HG02588 (cell line): ENCODE data around the gene VAT1L.
"Not testable (repeated sequence)": the region's sequence is repeated elsewhere in the genome, so short reads cannot be mapped to it uniquely, and the experiment has no call there.

ENCODE experiments used
- ATAC-seq: cut with Tn5 transposase; IDR thresholded peaks from one replicate; pipeline ENCODE4 v1.9.1; 2021; ENCODE audit warnings: mild to moderate bottlenecking, moderate library complexity; ENCODE audit not compliant: unreplicated experiment

VAT1L gene

DNA sequence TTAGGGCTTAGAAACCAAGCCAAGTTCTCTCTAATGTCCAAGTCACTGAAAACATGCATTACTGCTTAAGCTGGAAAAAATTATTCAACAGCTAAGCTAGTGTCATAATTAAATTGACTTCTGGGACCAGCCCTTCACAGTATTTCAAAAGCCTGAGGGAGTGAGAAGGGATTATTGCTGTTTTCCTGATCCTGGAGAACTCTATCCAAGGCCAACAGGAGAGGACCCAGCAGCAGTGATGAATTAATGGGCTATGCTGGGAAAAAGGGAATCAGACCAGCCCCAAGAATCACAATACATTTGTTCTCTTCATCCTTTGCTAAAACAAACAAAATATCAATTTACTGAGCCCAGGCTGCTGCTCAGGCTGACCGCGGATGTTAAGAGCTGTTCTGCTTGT lies 199.4 kb downstream of the VAT1L start:
- no peak for ATAC-seq

- ATAC-seq, result no peak
Measured at GRCh38 chr16:77989846-77990245, 201.5 kb downstream of the VAT1L start.

GRCh38 chr16:77991701-77992100 lies 203.3 kb downstream of the VAT1L start:
- ATAC-seq, result no peak

- not testable (repeated sequence) for ATAC-seq
Measured at GRCh38 chr16:77992381-77992780, 204.0 kb downstream of the VAT1L start.

- ATAC-seq, result no peak
Measured at GRCh38 chr16:77993111-77993985, 205.0 kb downstream of the VAT1L start.

DNA sequence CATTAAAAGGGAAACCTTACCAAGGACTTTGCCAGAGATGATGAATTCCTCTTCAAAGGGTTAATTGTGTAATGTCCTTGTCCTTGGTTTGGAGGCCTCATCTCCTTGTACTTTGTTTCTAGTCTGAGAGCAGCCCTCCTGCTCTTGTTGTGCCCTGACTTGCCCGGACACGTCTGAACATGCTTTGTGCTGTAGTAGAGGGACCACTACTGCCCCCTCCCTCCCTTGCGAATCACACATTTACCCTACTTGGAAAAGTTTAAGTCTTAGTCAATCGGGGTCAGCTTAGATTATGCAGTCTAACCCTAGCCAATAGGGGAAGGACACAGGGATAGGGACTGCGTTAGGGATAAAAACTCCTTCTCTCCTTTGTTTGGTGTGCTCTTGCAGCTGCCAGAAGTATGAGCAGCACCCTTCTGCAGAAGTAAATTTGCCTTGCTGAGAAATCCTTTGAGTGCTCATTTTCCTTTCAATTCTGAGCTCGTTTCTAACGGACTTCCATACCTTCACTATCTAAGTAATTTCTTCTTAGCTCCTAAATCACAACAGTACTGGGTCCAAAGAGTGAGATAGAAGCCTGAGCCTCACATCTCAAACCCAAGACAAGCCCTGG lies 207.6 kb downstream of the VAT1L start:
- ATAC-seq, result no peak

DNA sequence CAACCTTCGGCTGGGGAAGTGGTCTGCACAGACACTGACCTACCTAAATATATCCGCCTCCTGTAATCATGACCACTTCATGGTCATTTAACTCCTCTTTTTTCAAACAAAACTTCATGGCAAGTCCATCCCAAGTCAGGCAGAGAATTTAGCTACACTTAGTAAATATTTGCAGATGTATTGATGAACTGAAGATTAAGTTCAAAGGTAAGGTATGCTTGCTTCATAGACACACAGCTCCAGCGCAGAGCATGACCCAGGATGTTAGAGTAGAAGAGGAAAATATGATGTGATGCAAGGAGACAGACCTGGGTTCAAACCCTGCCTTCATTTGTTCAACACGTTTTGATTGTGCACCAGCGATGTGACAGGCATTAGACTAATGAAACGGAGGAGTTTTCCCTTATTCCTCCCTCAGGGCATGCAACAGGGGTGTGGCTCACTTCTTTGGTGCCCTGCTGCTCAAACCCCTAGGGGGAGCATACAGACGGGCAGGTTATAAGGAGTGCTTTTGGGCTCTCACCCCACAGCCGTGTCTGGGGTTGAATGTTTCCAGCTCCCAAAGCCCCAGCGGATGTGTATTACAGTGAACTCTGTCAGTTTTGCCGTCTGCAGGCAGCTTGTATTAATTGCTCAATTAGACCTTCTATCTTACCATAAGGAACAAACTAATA lies 210.1 kb downstream of the VAT1L start:
- no peak for ATAC-seq

DNA sequence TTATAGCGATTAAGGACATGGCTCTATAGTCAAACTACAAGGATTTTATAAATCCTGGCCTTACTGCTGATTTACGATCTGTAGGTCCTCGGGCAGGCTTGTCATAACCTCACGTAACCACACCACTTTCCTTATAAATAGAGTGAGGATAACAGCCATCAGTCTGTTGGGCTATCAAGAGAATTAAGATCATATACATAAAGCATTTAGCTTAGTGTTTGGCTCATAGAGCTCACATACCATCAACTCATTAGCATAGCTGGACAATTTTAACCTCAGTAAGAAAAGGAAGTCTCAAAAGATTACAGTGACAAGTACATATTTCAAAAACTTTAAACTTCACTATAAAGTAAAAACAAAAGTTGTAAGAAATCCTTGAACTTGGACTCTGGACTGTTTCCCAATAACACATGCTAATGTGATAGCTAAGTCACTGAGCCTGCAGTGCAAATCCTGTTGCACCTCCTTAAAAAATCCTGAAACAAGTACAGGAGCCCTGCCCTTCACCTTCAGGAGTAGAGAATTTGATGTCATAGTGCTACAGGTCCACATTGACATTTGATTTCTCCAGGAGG lies 213.2 kb downstream of the VAT1L start:
- ATAC-seq, result no peak

DNA sequence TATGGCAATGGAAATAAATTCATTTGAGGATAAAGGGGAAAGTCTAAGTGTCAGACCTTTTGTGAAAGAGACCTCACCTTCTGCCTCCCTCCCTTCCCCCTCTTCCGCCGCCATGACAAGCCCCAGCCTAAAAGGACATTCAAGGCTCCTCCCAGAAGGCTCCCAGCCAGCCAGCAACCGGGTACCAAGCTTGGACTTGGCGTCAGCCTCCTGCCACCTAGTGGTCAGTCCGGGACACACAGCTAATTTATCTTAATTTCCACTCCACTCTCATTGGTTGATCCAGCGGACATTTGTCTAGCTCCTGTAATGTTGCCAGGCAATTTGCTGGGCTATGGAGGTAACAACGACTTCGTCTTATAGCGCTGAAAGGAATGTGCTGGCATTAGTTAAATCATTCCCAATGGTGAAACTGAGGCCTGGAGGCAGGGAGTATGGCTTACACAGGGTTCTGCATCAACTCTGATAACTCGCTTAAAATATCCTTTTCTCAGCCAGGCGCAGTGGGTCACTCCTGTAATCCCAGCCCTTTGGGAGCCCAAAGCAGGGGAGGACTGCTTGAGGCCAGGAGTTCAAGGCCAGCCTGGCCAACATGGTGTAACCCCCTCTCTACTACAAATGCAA lies 214.7 kb downstream of the VAT1L start:
- peak; percentile 99 for ATAC-seq

- ATAC-seq, result no peak
Measured at GRCh38 chr16:78004517-78004916, 216.2 kb downstream of the VAT1L start.

DNA sequence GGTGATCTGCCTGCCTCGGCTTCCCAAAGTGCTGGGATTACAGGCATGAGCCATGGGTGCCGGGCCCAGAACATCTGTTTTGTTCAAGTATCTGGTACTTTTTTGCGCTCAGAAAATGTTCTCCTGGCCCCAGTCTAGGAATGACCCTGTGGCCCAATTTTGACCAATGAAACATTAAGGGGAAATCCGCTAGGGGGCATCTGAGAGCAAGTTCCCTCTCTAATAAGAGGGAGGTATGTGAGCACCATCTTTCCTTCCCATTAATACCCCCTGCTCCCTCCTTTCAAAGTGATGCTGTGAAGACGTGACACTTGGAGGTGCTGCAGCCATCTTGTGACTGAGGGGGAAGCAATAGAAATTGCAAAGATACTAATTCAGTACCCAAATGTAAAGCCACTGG lies 217.5 kb downstream of the VAT1L start:
- no peak for ATAC-seq

- ATAC-seq, result no peak
Measured at GRCh38 chr16:78007121-78007520, 218.8 kb downstream of the VAT1L start.

DNA sequence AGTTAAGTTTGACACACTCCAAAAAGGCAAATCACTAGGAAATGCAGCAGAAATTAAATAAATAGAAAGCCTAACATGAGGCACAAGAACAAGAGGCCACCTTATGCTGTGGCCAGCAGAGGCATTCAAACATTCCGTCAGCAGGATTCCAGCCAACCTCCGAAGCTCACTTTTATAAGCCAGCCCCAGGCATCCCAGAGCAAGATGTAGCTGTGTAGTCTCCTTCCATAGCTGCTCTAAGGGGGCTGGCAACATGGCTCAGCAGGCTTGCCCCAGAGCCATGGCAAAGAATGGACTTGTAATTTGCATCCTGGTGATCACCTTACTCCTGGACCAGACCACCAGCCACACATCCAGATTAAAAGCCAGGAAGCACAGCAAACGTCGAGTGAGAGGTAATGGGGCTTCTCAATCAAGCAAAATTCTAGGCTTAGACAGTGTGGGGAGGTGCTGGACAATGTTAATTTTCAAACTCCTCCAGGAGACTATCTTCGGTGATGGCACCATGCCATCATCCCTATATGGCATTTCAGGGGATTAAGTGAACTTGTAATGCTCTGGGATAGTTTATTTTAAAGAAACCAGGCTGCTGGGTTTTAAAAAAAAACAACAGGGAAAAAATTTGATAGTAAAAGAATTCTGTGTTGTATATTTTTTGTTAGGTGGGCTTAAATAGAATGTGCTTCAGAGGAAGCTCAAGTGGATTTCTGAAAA lies 234.1 kb downstream of the VAT1L start, which contains the start of gene CLEC3A:
TSS of gene CLEC3A (plus strand) at position 202 of the 714 bp plus-strand sequence. CDS start at position 281, 79 bp downstream.
- ATAC-seq, result no peak

DNA sequence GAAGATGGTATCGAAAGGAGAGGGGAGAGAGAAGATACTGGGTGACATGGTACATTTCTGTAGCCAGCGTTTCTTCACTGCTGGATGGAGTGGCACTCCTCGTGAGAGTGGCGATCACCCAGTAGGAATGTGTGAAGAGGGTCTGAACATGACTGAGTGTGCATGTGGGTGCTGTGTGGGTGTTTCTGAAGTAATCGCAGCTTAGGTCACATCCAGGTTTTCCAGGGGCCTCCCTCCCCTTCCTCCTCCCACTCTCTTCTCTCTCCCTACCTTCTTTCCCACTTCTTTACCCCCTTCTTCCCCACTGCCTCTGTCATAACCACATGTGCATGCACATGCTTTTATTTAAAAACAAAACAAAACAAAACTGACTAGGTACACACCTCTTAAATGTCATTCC lies 235.8 kb downstream of the VAT1L start:
- no peak for ATAC-seq

DNA sequence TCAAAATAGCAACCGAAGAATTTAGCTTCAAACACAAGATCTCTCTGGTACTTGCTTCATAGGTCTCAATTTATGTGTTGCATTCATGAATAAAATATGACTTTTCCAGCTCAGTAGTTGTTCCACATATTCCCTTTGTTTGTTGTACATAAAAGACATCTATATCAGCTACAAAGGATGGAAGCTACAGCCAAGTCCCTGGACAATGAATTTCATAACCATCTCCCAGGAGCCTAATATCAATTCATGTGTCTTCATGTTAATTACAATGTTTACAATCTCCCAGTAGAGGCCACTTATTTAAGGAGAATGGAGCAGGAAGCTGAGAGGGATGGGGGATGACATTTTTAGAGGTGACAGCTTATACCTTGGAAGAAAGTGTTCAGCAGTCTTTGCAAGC lies 237.3 kb downstream of the VAT1L start:
- ATAC-seq, result no peak

DNA sequence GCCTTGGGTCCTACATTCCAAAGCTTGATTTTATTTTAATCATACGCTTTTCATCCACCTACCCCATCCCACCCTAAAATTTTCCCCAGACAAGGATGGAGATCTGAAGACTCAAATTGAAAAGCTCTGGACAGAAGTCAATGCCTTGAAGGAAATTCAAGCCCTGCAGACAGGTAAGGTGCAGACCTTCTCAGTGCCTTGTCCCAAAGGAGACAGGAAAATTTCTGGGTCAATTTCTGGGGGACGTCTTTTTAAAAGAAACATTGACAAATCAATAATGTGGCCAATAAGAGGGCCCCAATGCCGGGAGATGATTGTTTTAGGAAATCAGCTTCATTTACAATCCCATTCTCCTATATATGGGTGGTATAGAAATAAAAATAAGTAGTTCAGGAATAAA lies 239.7 kb downstream of the VAT1L start:
- ATAC-seq, result no peak
